Activated T-helper 1 cell treated with anti-CD3 and anti-CD28 coated beads, Interleukin-2, amount 50 U/mL, for 16 hours (primary cell): ENCODE measurements around the gene AEN.

Source experiments
- DNase-seq, 2 donors: peaks; one replicate each; pipeline ENCODE4 v3.0.0-alpha.2; 2020; ENCODE audit warnings: low read depth in 1 of 2, low spot score in 1 of 2

Gene AEN

GRCh38 chr15:88620995-88621772 lies at the start of gene AEN:
Gene AEN, plus strand, starts transcription at chr15:88621340. Its CDS starts 4,870 bp downstream, at chr15:88626210.
- DNase-seq: peak; percentile 84 to 92

- DNase-seq: no peak
These were observed 49.3 kb upstream of the AEN start for GRCh38 chr15:88571852-88572259.

GRCh38 chr15:88574077-88574476 lies 47.1 kb upstream of the AEN start:
- DNase-seq: no peak

GRCh38 chr15:88574655-88575054 lies 46.5 kb upstream of the AEN start:
- no peak for DNase-seq

GRCh38 chr15:88579322-88579721 lies 41.8 kb upstream of the AEN start:
- no peak for DNase-seq

- no peak for DNase-seq
These were observed 40.6 kb upstream of the AEN start for GRCh38 chr15:88580532-88580931.

- DNase-seq: no peak
These were observed 34.6 kb upstream of the AEN start for GRCh38 chr15:88586401-88587162.

GRCh38 chr15:88590759-88591158 lies 30.4 kb upstream of the AEN start:
- no peak for DNase-seq

- DNase-seq: no peak
These were observed 29.8 kb upstream of the AEN start for GRCh38 chr15:88591384-88591783.

GRCh38 chr15:88603885-88604284 lies 17.3 kb upstream of the AEN start:
- DNase-seq: no peak

GRCh38 chr15:88604381-88605188 lies 16.6 kb upstream of the AEN start:
- DNase-seq: no peak

- no peak for DNase-seq
These were observed 15.7 kb upstream of the AEN start for GRCh38 chr15:88605189-88606069.

- DNase-seq: no peak
These were observed 14.9 kb upstream of the AEN start for GRCh38 chr15:88606070-88606794.

GRCh38 chr15:88607951-88608350 lies 13.2 kb upstream of the AEN start:
- no peak for DNase-seq

- DNase-seq: no peak
These were observed 12.4 kb upstream of the AEN start for GRCh38 chr15:88608607-88609181.

GRCh38 chr15:88609344-88610090 lies 11.6 kb upstream of the AEN start:
- DNase-seq: no peak

GRCh38 chr15:88610701-88611231 lies 10.4 kb upstream of the AEN start:
- no peak for DNase-seq

GRCh38 chr15:88612186-88612796 lies 8.8 kb upstream of the AEN start:
- DNase-seq: no peak
